CD8-positive, alpha-beta memory T cell (primary cell): ENCODE results near the gene SLC35G4. TPM values are rescaled to one million over a fixed set of nuclear protein-coding genes. Genes with fewer than 3 reads are reported as not detected.
A peak's percentile ranks its signal among the peaks of the same experiment; 100 is the strongest.

Experiments
- CTCF ChIA-PET: fragments of 350-600 bp; sonication (Branson Sonifier 250); formaldehyde crosslinking; loops from one replicate; lab custom pipeline; 2021; ENCODE audit warnings: antibody characterized with exemption; lab: Charles Lee
- POLR2A ChIA-PET: fragments of 350-600 bp; sonication (Branson Sonifier 250); formaldehyde crosslinking; loops from one replicate; lab custom pipeline; 2021; ENCODE audit warnings: antibody characterized with exemption; lab: Charles Lee
- DNase-seq, 5 donors: peaks; one replicate each; pipeline versions ENCODE4 v3.0.0 to v3.0.0-alpha.2; 2020 to 2022; ENCODE audit warnings: mixed read lengths in 1 of 5
- H3K27ac ChIP-seq: one replicate; pipeline ENCODE4 v1.7.0; 2013; ENCODE audit warnings: low read depth, mild to moderate bottlenecking, low read length, moderate library complexity
- H3K27me3 ChIP-seq: 2 replicates; pipeline ENCODE4 v1.7.0; 2013; ENCODE audit warnings: low read length, mild to moderate bottlenecking; ENCODE audit not compliant: insufficient read depth, poor library complexity, severe bottlenecking
- H3K36me3 ChIP-seq: 2 replicates; pipeline ENCODE4 v1.7.0; 2013; ENCODE audit warnings: mild to moderate bottlenecking, low read length, moderate library complexity; ENCODE audit not compliant: insufficient read depth
- H3K4me1 ChIP-seq: 2 replicates; pipeline ENCODE4 v1.7.0; 2013; ENCODE audit warnings: mild to moderate bottlenecking, low read length, moderate library complexity; ENCODE audit not compliant: insufficient read depth
- H3K4me3 ChIP-seq: 2 replicates; pipeline ENCODE4 v1.7.0; 2013; ENCODE audit warnings: mild to moderate bottlenecking, low read length
- H3K9me3 ChIP-seq: 2 replicates; pipeline ENCODE4 v1.7.0; 2013; ENCODE audit warnings: mild to moderate bottlenecking, low read length
- H3K27ac Mint-ChIP-seq, 8 donors: one replicate each; pipeline ENCODE4 v1.8.0; 2020 to 2021; ENCODE audit warnings: mixed read lengths in 8 of 8, mild to moderate bottlenecking in 6 of 8, inconsistent platforms in 3 of 8, moderate library complexity in 3 of 8
- H3K27me3 Mint-ChIP-seq, 2 donors: one replicate each; pipeline ENCODE4 v1.8.0; 2020 to 2021; ENCODE audit warnings: mixed read lengths in 2 of 2, mild to moderate bottlenecking in 1 of 2, moderate library complexity in 1 of 2
- H3K36me3 Mint-ChIP-seq, 3 donors: one replicate each; pipeline ENCODE4 v1.8.0; 2020 to 2021; ENCODE audit warnings: mixed read lengths in 3 of 3, inconsistent platforms in 1 of 3, mild to moderate bottlenecking in 1 of 3
- H3K4me1 Mint-ChIP-seq, 3 donors: one replicate each; pipeline ENCODE4 v1.8.0; 2020 to 2021; ENCODE audit warnings: mixed read lengths in 3 of 3, inconsistent platforms in 1 of 3, mild to moderate bottlenecking in 1 of 3
- H3K4me3 Mint-ChIP-seq, 7 donors: one replicate each; pipeline ENCODE4 v1.8.0; 2020 to 2021; ENCODE audit warnings: mixed read lengths in 7 of 7, mild to moderate bottlenecking in 6 of 7, moderate library complexity in 4 of 7, inconsistent platforms in 2 of 7
- H3K9me3 Mint-ChIP-seq, 5 donors: one replicate each; pipeline ENCODE4 v1.8.0; 2020 to 2022; ENCODE audit warnings: mixed read lengths in 5 of 5, mild to moderate bottlenecking in 3 of 5, moderate library complexity in 2 of 5, inconsistent platforms in 1 of 5
- polyA plus RNA-seq: library from polyadenylated mRNA; unstranded; fragments of 300-500 nt; fragmentation: Illumina TruSeq; gene quantifications from one replicate; pipeline ENCODE4 v1.2.3, GENCODE V29; 2021
- total RNA-seq, 2 experiments: library from RNA; stranded (reverse); gene quantifications; one replicate each; pipeline ENCODE4 v1.2.3, GENCODE V29; 2021

SLC35G4 gene
- total and polyA plus RNA-seq, 3 experiments from 2014 or later: not detected

GRCh38 chr18:11657554-11657953 is 48.2 kb downstream of the SLC35G4 start:
- Mint-ChIP-seq H3K4me1 (peaks cover 0 to 7% (median 3%) of the 10 kb centered on the region in 3 donors), H3K27me3 (peaks cover 16 to 57% of the 10 kb centered on the region in 2 donors)

GRCh38 chr18:11658019-11658418 is 48.6 kb downstream of the SLC35G4 start:
- Mint-ChIP-seq H3K4me1 (peaks cover 0 to 7% (median 3%) of the 10 kb centered on the region in 3 donors), H3K4me3 (no peak overlapping the region), H3K9me3 (no peaks in the 10 kb centered on the region), H3K27me3 (peaks cover 16 to 56% of the 10 kb centered on the region in 2 donors), H3K36me3 (no peaks in the 10 kb centered on the region), H3K27ac (peak overlapping the region in 1 of 8 donors; percentile 1)
- Histone ChIP-seq H3K4me3 (no peak overlapping the region), H3K27me3 (peaks cover 5% of the 10 kb centered on the region), H3K27ac (no peak overlapping the region), H3K9me3 (no peaks in the 10 kb centered on the region), H3K36me3 (no peaks in the 10 kb centered on the region), H3K4me1 (no peaks in the 10 kb centered on the region)
- ChIA-PET CTCF (no interaction called here), POLR2A (no interaction called here)
- DNase-seq: no peak

More at GRCh38 chr18:11657554-11657953, 48.2 kb downstream of the SLC35G4 start:
- Mint-ChIP-seq H3K9me3 (no peaks in the 10 kb centered on the region), H3K36me3 (no peaks in the 10 kb centered on the region), H3K27ac (no peak overlapping the region), H3K4me3 (no peak overlapping the region)
- ChIA-PET CTCF (no interaction called here), POLR2A (no interaction called here)
- Histone ChIP-seq H3K4me1 (no peaks in the 10 kb centered on the region), H3K27ac (no peak overlapping the region), H3K36me3 (no peaks in the 10 kb centered on the region), H3K27me3 (peaks cover 5% of the 10 kb centered on the region), H3K4me3 (no peak overlapping the region), H3K9me3 (no peaks in the 10 kb centered on the region)
- no peak for DNase-seq

GRCh38 chr18:11658989-11659388 is 49.6 kb downstream of the SLC35G4 start:
- H3K4me1 Mint-ChIP-seq: peaks cover 0 to 7% (median 3%) of the 10 kb centered on the region in 3 donors
- H3K9me3 Mint-ChIP-seq: no peaks in the 10 kb centered on the region

More at GRCh38 chr18:11658989-11659388, 49.6 kb downstream of the SLC35G4 start:
- Histone ChIP-seq H3K4me1 (no peaks in the 10 kb centered on the region), H3K27ac (no peak overlapping the region), H3K9me3 (no peaks in the 10 kb centered on the region), H3K36me3 (no peaks in the 10 kb centered on the region), H3K4me3 (no peak overlapping the region), H3K27me3 (peaks cover 5% of the 10 kb centered on the region)
- no peak for DNase-seq
- H3K27me3 Mint-ChIP-seq: peaks cover 16 to 46% of the 10 kb centered on the region in 2 donors
- ChIA-PET POLR2A (no interaction called here), CTCF (no interaction called here)
- H3K4me3 Mint-ChIP-seq: no peak overlapping the region
- H3K27ac Mint-ChIP-seq: no peak overlapping the region
- H3K36me3 Mint-ChIP-seq: no peaks in the 10 kb centered on the region

Other genes with a start within 250 kb of the SLC35G4 start
- gene GNAL, start 79.7 kb downstream of the SLC35G4 start, total RNA-seq: under 1 TPM; 0.04 to 0.38 TPM
- not detected for gene GNAL, start 79.7 kb downstream of the SLC35G4 start, polyA plus RNA-seq
- gene CHMP1B, start 241.8 kb downstream of the SLC35G4 start, total RNA-seq: 10 to 100 TPM; 24.5 to 24.9 TPM
- 55.2 TPM for gene CHMP1B, start 241.8 kb downstream of the SLC35G4 start, polyA plus RNA-seq